H1 (cell line): Measurements from ENCODE around the gene SYT17.
A peak's percentile ranks its signal among the peaks of the same experiment; 100 is the strongest.

ENCODE experiments used
- CBX5 ChIP-seq: fragments of 300-800, 300-1000 bp; sonication (generic); IDR thresholded peaks from 2 replicates; pipeline ENCODE4 v1.7.1; 2016; ENCODE audit warnings: antibody characterized with exemption, low read length, low read depth
- CREB1 ChIP-seq: IDR thresholded peaks from 2 replicates; pipeline ENCODE4 v1.6.1; 2012; ENCODE audit warnings: inconsistent platforms
- EGR1 ChIP-seq: IDR thresholded peaks from 2 replicates; pipeline ENCODE4 v1.6.1; 2011; ENCODE audit warnings: low read depth, low read length, borderline replicate concordance
- EP300 ChIP-seq, 2 experiments: IDR thresholded peaks; 1 replicate in 1 of 2; 2 replicates in 1 of 2; pipeline ENCODE4 v1.6.1; 2011 to 2012; ENCODE audit warnings: low read depth in 2 of 2, low read length in 2 of 2, mild to moderate bottlenecking in 2 of 2, borderline replicate concordance in 1 of 2, inconsistent platforms in 1 of 2, moderate library complexity in 1 of 2
- EZH2 ChIP-seq: fragments of 200-600 bp; sonication (generic); IDR thresholded peaks from 2 replicates; pipeline ENCODE4 v1.7.1; 2012; ENCODE audit warnings: low read depth, mild to moderate bottlenecking, moderate library complexity, low read length, inconsistent platforms; ENCODE audit not compliant: severe bottlenecking
- GABPA ChIP-seq: IDR thresholded peaks from 2 replicates; pipeline ENCODE4 v1.6.1; 2011; ENCODE audit warnings: mild to moderate bottlenecking, low read length, moderate library complexity, borderline replicate concordance; ENCODE audit not compliant: insufficient read depth
- POLR2A ChIP-seq, 2 experiments: IDR thresholded peaks; 1 replicate in 1 of 2; 2 replicates in 1 of 2; pipeline ENCODE4 v1.6.1; 2011; ENCODE audit warnings: low read depth in 2 of 2, low read length in 2 of 2, mild to moderate bottlenecking in 2 of 2; ENCODE audit errors: control extremely low read depth in 1 of 2
- POLR2AphosphoS5 ChIP-seq: IDR thresholded peaks from 2 replicates; pipeline ENCODE4 v1.6.1; 2011; ENCODE audit warnings: low read depth, low read length
- SIRT6 ChIP-seq: IDR thresholded peaks from one replicate; pipeline ENCODE4 v1.7.1; 2012; ENCODE audit warnings: low read length, inconsistent platforms
- TF ChIP-seq, protein P1 (sequence below), 3 experiments: IDR thresholded peaks; 1 replicate in 2 of 3; 2 replicates in 1 of 3; pipeline versions ENCODE4 v1.5.1 to v1.6.1; 2011; ENCODE audit warnings: low read length in 3 of 3, mild to moderate bottlenecking in 3 of 3, inconsistent platforms in 2 of 3, low read depth in 1 of 3, moderate library complexity in 1 of 3; ENCODE audit not compliant: insufficient read depth in 1 of 3; ENCODE audit errors: control extremely low read depth in 1 of 3
- TF ChIP-seq, protein P2 (sequence below): IDR thresholded peaks from 2 replicates; pipeline ENCODE4 v1.6.1; 2011; ENCODE audit warnings: low read depth, mild to moderate bottlenecking, low read length; ENCODE audit not compliant: insufficient read depth

- TF ChIP-seq, protein P1, sequence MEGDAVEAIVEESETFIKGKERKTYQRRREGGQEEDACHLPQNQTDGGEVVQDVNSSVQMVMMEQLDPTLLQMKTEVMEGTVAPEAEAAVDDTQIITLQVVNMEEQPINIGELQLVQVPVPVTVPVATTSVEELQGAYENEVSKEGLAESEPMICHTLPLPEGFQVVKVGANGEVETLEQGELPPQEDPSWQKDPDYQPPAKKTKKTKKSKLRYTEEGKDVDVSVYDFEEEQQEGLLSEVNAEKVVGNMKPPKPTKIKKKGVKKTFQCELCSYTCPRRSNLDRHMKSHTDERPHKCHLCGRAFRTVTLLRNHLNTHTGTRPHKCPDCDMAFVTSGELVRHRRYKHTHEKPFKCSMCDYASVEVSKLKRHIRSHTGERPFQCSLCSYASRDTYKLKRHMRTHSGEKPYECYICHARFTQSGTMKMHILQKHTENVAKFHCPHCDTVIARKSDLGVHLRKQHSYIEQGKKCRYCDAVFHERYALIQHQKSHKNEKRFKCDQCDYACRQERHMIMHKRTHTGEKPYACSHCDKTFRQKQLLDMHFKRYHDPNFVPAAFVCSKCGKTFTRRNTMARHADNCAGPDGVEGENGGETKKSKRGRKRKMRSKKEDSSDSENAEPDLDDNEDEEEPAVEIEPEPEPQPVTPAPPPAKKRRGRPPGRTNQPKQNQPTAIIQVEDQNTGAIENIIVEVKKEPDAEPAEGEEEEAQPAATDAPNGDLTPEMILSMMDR (IDR thresholded peaks at IDR 0.05; ENCODE audit: control extremely low read depth in 1 of 3, insufficient read depth in 1 of 3, low read depth in 1 of 3, low read length in 3 of 3): peak; percentile 83 to 98 (median 89)
- TF ChIP-seq GABPA (peak; percentile 72; the same call in 1 of the 2 replicates), CREB1 (peak; percentile 46; the same call in 1 of the 2 replicates), POLR2A (IDR thresholded peaks at IDR 0.05; ENCODE audit: control extremely low read depth in 1 of 2, low read depth in 2 of 2, low read length in 2 of 2) (no peak), EP300 (IDR thresholded peaks at IDR 0.05; ENCODE audit: borderline replicate concordance in 1 of 2, low read depth in 2 of 2, low read length in 2 of 2) (no peak), SIRT6 (no peak), EZH2 (no peak), CBX5 (no peak), POLR2AphosphoS5 (no peak), EGR1 (peak; percentile 45; the same call in 1 of the 2 replicates)
- TF ChIP-seq, protein P2, sequence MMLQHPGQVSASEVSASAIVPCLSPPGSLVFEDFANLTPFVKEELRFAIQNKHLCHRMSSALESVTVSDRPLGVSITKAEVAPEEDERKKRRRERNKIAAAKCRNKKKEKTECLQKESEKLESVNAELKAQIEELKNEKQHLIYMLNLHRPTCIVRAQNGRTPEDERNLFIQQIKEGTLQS: no peak
Observed at GRCh38 chr16:19167710-19168370, at the start of gene SYT17.
